H1 (cell line): Measurements from ENCODE around the gene ATG5. TPM values are rescaled to one million over a fixed set of nuclear protein-coding genes. Genes with fewer than 3 reads are reported as not detected.

Experiments
- CHD7 ChIP-seq: fragments of 300-600 bp; sonication (generic); IDR thresholded peaks from 2 replicates; pipeline ENCODE4 v1.7.1; 2012; ENCODE audit warnings: low read length, moderate library complexity, mild to moderate bottlenecking, inconsistent platforms; ENCODE audit not compliant: insufficient replicate concordance
- EP300 ChIP-seq, 2 experiments: IDR thresholded peaks; 1 replicate in 1 of 2; 2 replicates in 1 of 2; pipeline ENCODE4 v1.6.1; 2011 to 2012; ENCODE audit warnings: low read depth in 2 of 2, low read length in 2 of 2, mild to moderate bottlenecking in 2 of 2, borderline replicate concordance in 1 of 2, inconsistent platforms in 1 of 2, moderate library complexity in 1 of 2
- SAP30 ChIP-seq: fragments of 300-600 bp; sonication (generic); IDR thresholded peaks from 2 replicates; pipeline ENCODE4 v1.7.1; 2012; ENCODE audit warnings: low read length, moderate library complexity, mild to moderate bottlenecking, inconsistent platforms; ENCODE audit not compliant: insufficient read depth, insufficient replicate concordance
- TEAD4 ChIP-seq: IDR thresholded peaks from 2 replicates; pipeline ENCODE4 v1.6.1; 2012; ENCODE audit warnings: low read depth, low read length, inconsistent platforms, mixed read lengths
- polyA plus RNA-seq, 7 experiments: library from polyadenylated mRNA; depleted of rRNA in 3 of 7; stranded (reverse) in 5 of 7; unstranded in 2 of 7; fragments of >200 nt in 5 of 7; fragments of 200-250 nt in 2 of 7; gene quantifications; 1 replicate in 5 of 7; 2 replicates in 1 of 7; 4 replicates in 1 of 7; pipeline versions ENCODE4 v1.2.1 to v1.2.3, GENCODE V29; 2011 to 2013; ENCODE audit warnings: missing spikeins in 2 of 7, mixed read lengths in 2 of 7
- total RNA-seq: library from RNA; stranded (reverse); fragmentation: NEBNext Ultra II Directional; extraction: Animal tissue kit (Norgen Biotek cat#: 25700); gene quantifications from 2 replicates; pipeline ENCODE4 v1.2.1, GENCODE V29; 2021

ATG5 gene
- total and polyA plus RNA-seq, 2 of the 8 experiments (the other 6 are each of a cell fraction or from before 2014, with no cell fraction given): 18.2 to 39.0 TPM

DNA sequence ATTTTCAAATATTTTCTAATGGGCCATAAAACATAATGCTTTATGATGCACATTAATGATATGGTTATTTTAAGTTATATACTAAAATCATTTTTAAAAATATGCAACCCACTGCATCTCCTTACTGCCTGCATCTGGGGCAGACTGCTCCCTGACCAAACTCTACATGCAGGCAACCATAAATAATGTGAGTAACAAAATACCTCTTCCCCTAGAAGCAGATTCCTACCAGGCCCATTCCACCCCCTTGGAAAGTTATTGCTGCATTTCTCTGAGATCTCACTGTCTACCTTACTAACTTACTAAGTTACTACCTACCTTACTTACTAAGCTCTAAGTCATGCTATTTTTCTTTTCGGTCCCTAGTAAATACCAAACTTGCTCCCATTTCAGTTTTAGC is 71.8 kb downstream of the ATG5 start (continued):
- TF ChIP-seq CHD7 (no peak), SAP30 (no peak), EP300 (IDR thresholded peaks at IDR 0.05; ENCODE audit: borderline replicate concordance in 1 of 2, low read depth in 2 of 2, low read length in 2 of 2) (no peak), TEAD4 (no peak)
